ENCODE measurements around the gene UFM1. TPM values are rescaled to one million over a fixed set of nuclear protein-coding genes. Genes with fewer than 3 reads are reported as not detected.

The UFM1 gene
- total and polyA plus RNA-seq, 9 of the 15 experiments (the other 6 are each of a cell fraction or from before 2014, with no cell fraction given), result 26.3 to 58.5 (median 36.1) TPM

GRCh38 chr13:38409771-38410170, 60.1 kb downstream of the UFM1 start:
- H3K9me3 ChIP-seq (replicated peaks; ENCODE audit: control insufficient read depth, insufficient read depth, low read depth, low read length), result no peaks in the 10 kb centered on the region
- no peak overlapping the region for H3K4me2 ChIP-seq (ENCODE audit: insufficient read depth, low read length)
- no peaks in the 10 kb centered on the region for H3K27me3 ChIP-seq (ENCODE audit: control insufficient read depth in 2 of 2, insufficient read depth in 2 of 2, low read length in 2 of 2)
- no TSS peak for BruUV-seq (replicated peaks)
- H3K27ac ChIP-seq (ENCODE audit: extremely low read depth, low read depth, low read length), result no peak overlapping the region
- H3K36me3 ChIP-seq (ENCODE audit: control insufficient read depth, insufficient read depth, low read length), result no peaks in the 10 kb centered on the region
- FAIRE-seq, result no peak
- H3K9me1 ChIP-seq (ENCODE audit: control insufficient read depth, insufficient read depth, low read length), result no peaks in the 10 kb centered on the region
- ATAC-seq, result no peak
- H3K4me1 ChIP-seq (replicated peaks in 1 of 2; ENCODE audit: control insufficient read depth in 2 of 2, insufficient read depth in 2 of 2, low read length in 2 of 2), result no peaks in the 10 kb centered on the region
- TF ChIP-seq NR4A1 (CRISPR knock-in tag; IDR thresholded peaks at IDR 0.05) (no peak), NR4A1 (tag; IDR thresholded peaks at IDR 0.05) (no peak), ZNF134 (CRISPR knock-in tag; conservative IDR thresholded peaks at IDR 0.05) (no peak), CHD1 (IDR thresholded peaks at IDR 0.05; ENCODE audit: low read length) (no peak), ARID1B (IDR thresholded peaks at IDR 0.05) (no peak), SIX5 (IDR thresholded peaks at IDR 0.05; ENCODE audit: borderline replicate concordance in 1 of 2, insufficient read depth in 1 of 2, low read depth in 1 of 2, low read length in 2 of 2) (no peak), SREBF1 (IDR thresholded peaks at IDR 0.05; ENCODE audit: borderline replicate concordance, low read depth, low read length) (no peak)
- TF ChIP-seq, protein P1, sequence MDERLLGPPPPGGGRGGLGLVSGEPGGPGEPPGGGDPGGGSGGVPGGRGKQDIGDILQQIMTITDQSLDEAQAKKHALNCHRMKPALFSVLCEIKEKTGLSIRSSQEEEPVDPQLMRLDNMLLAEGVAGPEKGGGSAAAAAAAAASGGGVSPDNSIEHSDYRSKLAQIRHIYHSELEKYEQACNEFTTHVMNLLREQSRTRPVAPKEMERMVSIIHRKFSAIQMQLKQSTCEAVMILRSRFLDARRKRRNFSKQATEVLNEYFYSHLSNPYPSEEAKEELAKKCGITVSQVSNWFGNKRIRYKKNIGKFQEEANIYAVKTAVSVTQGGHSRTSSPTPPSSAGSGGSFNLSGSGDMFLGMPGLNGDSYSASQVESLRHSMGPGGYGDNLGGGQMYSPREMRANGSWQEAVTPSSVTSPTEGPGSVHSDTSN (CRISPR knock-in tag; IDR thresholded peaks at IDR 0.05; ENCODE audit: low read depth), result no peak
- TF ChIP-seq, protein P1 (tag; conservative IDR thresholded peaks at IDR 0.05; ENCODE audit: low read depth), result no peak
- in situ Hi-C loops (cut with MboI), result no loop called here
- ChIA-PET POLR2A (no interaction called here), CTCF (ENCODE audit: low intra/inter-chr PET ratio) (no interaction called here)
- no peaks in the 10 kb centered on the region for H4K20me1 ChIP-seq (replicated peaks; ENCODE audit: control insufficient read depth, insufficient read depth, low read length)
- intact Hi-C loops (cut with micrococcal nuclease), result no loop called here
- no peak overlapping the region for H3K4me3 ChIP-seq
- no peak overlapping the region for H2AFZ ChIP-seq (ENCODE audit: low read depth, low read length)
- 30% methylated on average over 2 of the region's 2 CpGs for WGBS (ENCODE audit: insufficient coverage, low coverage, missing lambda C conversion rate)
- no peak for DNase-seq (ENCODE audit: extremely low read depth in 1 of 4, low spot score in 3 of 4)
- no peak overlapping the region for H3K9ac ChIP-seq (ENCODE audit: insufficient read depth in 1 of 2, low read depth in 2 of 2, low read length in 2 of 2)
- no peaks in the 10 kb centered on the region for H3K79me2 ChIP-seq (ENCODE audit: control insufficient read depth, insufficient read depth, low read length)
